22Rv1 (cell line): ENCODE measurements around the gene COL13A1.

ENCODE experiments used
- ZFX ChIP-seq: fragments of 450-650 bp; IDR thresholded peaks from 2 replicates; pipeline ENCODE4 v1.6.1; 2017; ENCODE audit warnings: antibody characterized with exemption, borderline replicate concordance
- TF ChIP-seq, protein P1 (sequence below): fragments of 450-650 bp; IDR thresholded peaks from 2 replicates; pipeline ENCODE4 v1.5.1; 2017; ENCODE audit warnings: mild to moderate bottlenecking

DNA sequence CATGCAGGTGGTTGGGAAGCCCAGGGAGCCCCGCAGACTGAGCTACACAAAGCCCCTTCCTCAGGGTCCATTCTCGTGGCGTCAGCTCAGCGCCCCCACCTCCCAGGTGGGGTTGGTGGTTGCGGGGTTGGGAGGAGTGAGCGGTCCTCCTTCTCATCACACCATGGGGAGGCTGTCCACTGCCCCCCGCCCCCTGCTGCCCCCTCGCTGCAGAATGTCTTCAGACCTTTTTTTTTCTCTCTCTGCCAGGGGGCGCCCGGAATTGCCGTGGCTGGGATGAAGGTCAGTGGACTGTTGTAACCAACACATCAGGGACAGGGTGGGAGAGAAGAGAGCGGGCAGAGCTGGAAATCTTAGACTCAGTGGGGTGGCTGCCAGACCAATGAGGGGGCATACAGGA is 116.3 kb downstream of the COL13A1 start:
- TF ChIP-seq, protein P1, sequence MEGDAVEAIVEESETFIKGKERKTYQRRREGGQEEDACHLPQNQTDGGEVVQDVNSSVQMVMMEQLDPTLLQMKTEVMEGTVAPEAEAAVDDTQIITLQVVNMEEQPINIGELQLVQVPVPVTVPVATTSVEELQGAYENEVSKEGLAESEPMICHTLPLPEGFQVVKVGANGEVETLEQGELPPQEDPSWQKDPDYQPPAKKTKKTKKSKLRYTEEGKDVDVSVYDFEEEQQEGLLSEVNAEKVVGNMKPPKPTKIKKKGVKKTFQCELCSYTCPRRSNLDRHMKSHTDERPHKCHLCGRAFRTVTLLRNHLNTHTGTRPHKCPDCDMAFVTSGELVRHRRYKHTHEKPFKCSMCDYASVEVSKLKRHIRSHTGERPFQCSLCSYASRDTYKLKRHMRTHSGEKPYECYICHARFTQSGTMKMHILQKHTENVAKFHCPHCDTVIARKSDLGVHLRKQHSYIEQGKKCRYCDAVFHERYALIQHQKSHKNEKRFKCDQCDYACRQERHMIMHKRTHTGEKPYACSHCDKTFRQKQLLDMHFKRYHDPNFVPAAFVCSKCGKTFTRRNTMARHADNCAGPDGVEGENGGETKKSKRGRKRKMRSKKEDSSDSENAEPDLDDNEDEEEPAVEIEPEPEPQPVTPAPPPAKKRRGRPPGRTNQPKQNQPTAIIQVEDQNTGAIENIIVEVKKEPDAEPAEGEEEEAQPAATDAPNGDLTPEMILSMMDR = no peak
- no peak for TF ChIP-seq ZFX
